Activated T-cell treated with anti-CD3 and anti-CD28 coated beads, Interleukin-2, amount 50 U/mL, for 24 hours (primary cell): ENCODE results near the gene TTC23.
"Not testable (repeated sequence)": the region's sequence is repeated elsewhere in the genome, so short reads cannot be mapped to it uniquely, and the experiment has no call there.

Experiments
- DNase-seq: peaks from one replicate; pipeline ENCODE4 v3.0.0-alpha.2; 2020
- H3K27ac Mint-ChIP-seq: 2 replicates; pipeline ENCODE4 v1.8.0; 2020; ENCODE audit warnings: mild to moderate bottlenecking, mixed read lengths
- H3K27me3 Mint-ChIP-seq: 2 replicates; pipeline ENCODE4 v1.8.0; 2020; ENCODE audit warnings: mixed read lengths
- H3K36me3 Mint-ChIP-seq: 2 replicates; pipeline ENCODE4 v1.8.0; 2020; ENCODE audit warnings: low read depth, mixed read lengths
- H3K4me1 Mint-ChIP-seq: 2 replicates; pipeline ENCODE4 v1.8.0; 2020; ENCODE audit warnings: low read depth, mixed read lengths
- H3K4me3 Mint-ChIP-seq: 2 replicates; pipeline ENCODE4 v1.8.0; 2020; ENCODE audit warnings: mild to moderate bottlenecking, moderate library complexity, mixed read lengths
- H3K9me3 Mint-ChIP-seq: 2 replicates; pipeline ENCODE4 v1.8.0; 2020; ENCODE audit warnings: mixed read lengths

The TTC23 gene

DNA sequence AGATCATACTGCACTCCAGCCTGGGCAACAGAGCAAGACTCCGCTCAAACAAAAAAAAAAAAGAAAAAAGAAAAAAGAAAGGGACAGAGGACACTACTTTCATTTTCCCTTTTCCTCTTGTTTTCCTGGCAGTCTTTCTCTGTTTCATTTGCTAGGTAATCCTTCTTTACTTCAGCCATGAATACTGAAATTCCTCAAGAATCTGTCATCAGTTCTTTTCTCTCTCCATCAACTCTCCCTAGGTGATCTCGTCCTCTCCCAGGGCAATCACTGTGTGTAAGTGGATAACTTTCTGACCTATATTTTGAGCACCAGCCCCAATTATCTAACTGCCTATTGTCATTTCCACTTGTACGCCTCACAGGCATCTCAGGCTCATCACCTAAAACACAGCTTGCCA, 51.5 kb downstream of the TTC23 start:
- H3K27ac Mint-ChIP-seq = no peak overlapping the region
- no peaks in the 10 kb centered on the region for H3K4me1 Mint-ChIP-seq
- peaks cover 3% of the 10 kb centered on the region for H3K27me3 Mint-ChIP-seq
- no peak for DNase-seq
- H3K4me3 Mint-ChIP-seq = no peak overlapping the region
- no peaks in the 10 kb centered on the region for H3K9me3 Mint-ChIP-seq
- H3K36me3 Mint-ChIP-seq = peaks cover 2% of the 10 kb centered on the region

GRCh38 chr15:99192181-99192580, 57.2 kb downstream of the TTC23 start:
- not testable (repeated sequence) for H3K27ac Mint-ChIP-seq, DNase-seq, H3K9me3 Mint-ChIP-seq, H3K4me1 Mint-ChIP-seq, H3K27me3 Mint-ChIP-seq, H3K4me3 Mint-ChIP-seq, H3K36me3 Mint-ChIP-seq

DNA sequence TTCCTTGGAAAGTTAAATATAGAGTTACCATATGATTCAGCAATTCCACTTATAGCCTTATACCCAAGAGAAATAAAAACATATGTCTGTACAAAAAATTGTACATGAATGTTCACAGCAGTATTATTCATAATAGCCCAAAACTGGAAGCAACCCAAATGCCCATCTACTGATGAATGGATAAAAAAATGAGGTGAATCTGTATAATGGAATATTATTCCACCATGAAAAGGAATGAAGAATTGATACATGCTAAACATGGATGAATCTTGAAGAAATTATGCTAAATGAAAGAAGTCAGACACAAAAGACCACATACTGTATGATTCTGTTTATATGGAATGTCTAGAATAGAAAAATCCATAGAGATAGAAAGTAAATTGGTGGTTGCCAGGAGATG, 61.4 kb downstream of the TTC23 start:
- Mint-ChIP-seq H3K27me3 (peaks cover 6% of the 10 kb centered on the region), H3K4me1 (no peaks in the 10 kb centered on the region), H3K9me3 (peaks cover 3% of the 10 kb centered on the region), H3K4me3 (no peak overlapping the region), H3K36me3 (peaks cover 7% of the 10 kb centered on the region), H3K27ac (no peak overlapping the region)
- no peak for DNase-seq

GRCh38 chr15:99185414-99186130, 63.8 kb downstream of the TTC23 start:
- Mint-ChIP-seq H3K9me3 (no peaks in the 10 kb centered on the region), H3K27ac (no peak overlapping the region), H3K36me3 (no peaks in the 10 kb centered on the region), H3K4me3 (no peak overlapping the region), H3K4me1 (no peaks in the 10 kb centered on the region), H3K27me3 (peaks cover 7% of the 10 kb centered on the region)
- DNase-seq = no peak

DNA sequence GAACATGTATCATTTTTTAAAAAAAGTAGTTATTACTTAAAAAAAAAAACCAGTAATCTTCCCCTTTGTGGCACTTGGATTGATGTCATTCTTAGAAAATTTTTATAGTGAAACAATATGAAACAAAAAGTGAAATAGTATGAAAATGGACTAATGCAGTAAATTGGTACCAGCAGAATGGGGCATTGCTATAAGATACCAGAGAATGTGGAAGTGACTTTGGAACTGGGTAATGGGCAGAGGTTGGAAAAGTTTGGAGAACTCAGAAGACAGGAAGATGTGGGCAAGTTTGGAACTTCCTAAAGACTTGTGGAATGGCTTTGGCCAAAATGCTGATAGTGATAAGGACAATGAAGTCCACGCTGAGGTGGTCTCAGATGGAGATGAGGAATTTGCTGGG, 66.6 kb downstream of the TTC23 start:
- no peak overlapping the region for H3K27ac Mint-ChIP-seq
- no peak for DNase-seq

GRCh38 chr15:99181545-99181971, 67.8 kb downstream of the TTC23 start:
- Mint-ChIP-seq H3K27me3 (peaks cover 3% of the 10 kb centered on the region), H3K27ac (no peak overlapping the region), H3K9me3 (no peaks in the 10 kb centered on the region), H3K4me3 (no peak overlapping the region), H3K4me1 (no peaks in the 10 kb centered on the region), H3K36me3 (no peaks in the 10 kb centered on the region)
- no peak for DNase-seq

More for the DNA sequence above, 66.6 kb downstream of the TTC23 start:
- no peaks in the 10 kb centered on the region for H3K4me1 Mint-ChIP-seq
- H3K4me3 Mint-ChIP-seq = no peak overlapping the region
- H3K9me3 Mint-ChIP-seq = no peaks in the 10 kb centered on the region
- H3K36me3 Mint-ChIP-seq = no peaks in the 10 kb centered on the region
- peaks cover 4% of the 10 kb centered on the region for H3K27me3 Mint-ChIP-seq

- H3K4me1 Mint-ChIP-seq = no peaks in the 10 kb centered on the region
- DNase-seq = no peak
- no peaks in the 10 kb centered on the region for H3K36me3 Mint-ChIP-seq
- no peak overlapping the region for H3K4me3 Mint-ChIP-seq
- H3K27me3 Mint-ChIP-seq = peaks cover 3% of the 10 kb centered on the region
- no peak overlapping the region for H3K27ac Mint-ChIP-seq
- H3K9me3 Mint-ChIP-seq = no peaks in the 10 kb centered on the region
These were observed 68.4 kb downstream of the TTC23 start for GRCh38 chr15:99180964-99181306.

DNA sequence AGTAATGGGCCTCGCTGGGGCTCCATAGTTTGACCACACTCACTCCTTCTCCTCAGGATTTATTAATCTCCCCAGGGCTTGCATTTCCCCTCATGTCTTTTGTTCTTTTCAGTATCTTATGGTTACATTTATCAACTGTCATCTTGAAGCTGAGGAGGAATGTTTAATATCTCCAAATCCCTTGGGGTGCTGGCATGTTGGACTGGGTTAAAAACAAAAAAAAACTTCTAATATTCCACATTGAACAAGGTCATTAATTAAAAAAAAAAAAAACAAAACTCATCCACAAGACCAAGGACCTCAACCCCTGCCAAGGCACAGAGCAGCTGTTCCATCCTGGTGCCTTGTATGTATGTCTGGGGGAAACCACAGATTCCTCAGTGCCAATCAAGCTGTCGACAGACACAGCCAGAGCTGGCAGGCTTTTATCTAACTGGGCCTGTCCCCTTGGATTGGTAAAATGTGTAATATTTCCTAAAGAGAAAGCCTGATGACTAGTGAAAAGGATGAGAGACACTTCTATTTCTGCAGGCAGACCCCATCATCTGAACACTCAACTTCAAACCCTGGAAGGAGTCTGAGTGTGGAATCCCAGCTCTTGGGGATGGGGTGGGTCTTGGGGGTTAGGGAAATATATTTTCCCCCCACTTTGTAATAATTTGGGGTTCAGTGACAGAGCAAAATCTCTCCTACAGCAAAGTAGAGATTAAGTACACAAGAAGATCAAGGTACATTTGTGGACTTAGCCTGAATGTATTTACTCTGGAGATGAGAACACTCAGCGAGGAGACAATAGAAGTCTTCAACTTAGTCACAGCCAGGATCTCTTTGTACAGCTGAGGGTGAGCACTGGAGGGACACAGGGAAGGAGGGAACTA, 69.1 kb downstream of the TTC23 start:
- DNase-seq = no peak
- no peaks in the 10 kb centered on the region for H3K9me3 Mint-ChIP-seq
- no peak overlapping the region for H3K27ac Mint-ChIP-seq
- no peaks in the 10 kb centered on the region for H3K4me1 Mint-ChIP-seq
- H3K4me3 Mint-ChIP-seq = no peak overlapping the region
- H3K36me3 Mint-ChIP-seq = no peaks in the 10 kb centered on the region
- peaks cover 3% of the 10 kb centered on the region for H3K27me3 Mint-ChIP-seq

DNA sequence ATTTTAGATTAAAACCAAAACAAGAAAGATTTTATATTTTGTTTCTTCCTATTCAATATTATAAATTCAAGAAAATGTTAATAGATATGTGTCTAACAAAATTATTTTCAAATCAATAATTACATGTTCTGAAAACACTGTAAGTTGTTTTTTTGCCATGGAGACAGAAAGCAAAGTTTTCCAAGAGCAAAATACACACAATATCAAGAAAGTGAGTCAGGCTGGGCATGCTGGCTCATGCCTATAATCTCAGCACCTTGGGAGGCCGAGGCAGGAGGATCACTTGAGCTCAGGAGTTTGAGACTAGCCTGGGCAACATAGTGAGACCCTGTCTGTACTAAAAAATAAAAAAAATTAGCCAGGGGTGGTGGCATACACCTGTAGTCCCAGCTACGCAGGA, 71.7 kb downstream of the TTC23 start:
- H3K9me3 Mint-ChIP-seq = no peaks in the 10 kb centered on the region
- no peak overlapping the region for H3K4me3 Mint-ChIP-seq
- no peak overlapping the region for H3K27ac Mint-ChIP-seq

DNA sequence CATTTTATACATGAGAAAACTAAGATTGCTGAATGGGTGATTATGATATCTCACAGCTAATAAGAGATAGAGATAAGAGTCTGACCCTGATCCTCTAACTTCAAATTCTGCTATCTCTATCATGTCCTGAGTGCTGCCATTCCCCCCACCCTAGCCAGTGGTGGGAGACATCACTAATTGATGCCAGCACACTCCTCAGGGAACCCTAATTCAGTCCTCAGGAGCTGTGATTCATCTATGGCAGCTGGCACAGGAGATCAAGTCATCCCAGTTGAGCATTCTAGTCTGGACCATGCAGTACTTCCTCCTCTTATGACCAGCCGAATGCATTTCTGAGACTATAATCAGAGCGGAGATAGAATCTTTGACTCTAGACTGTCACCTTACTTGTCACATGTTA, 72.6 kb downstream of the TTC23 start:
- Mint-ChIP-seq H3K27ac (no peak overlapping the region), H3K4me3 (no peak overlapping the region), H3K27me3 (no peaks in the 10 kb centered on the region), H3K4me1 (no peaks in the 10 kb centered on the region), H3K36me3 (no peaks in the 10 kb centered on the region), H3K9me3 (no peaks in the 10 kb centered on the region)
- DNase-seq = no peak

More for the DNA sequence above, 71.7 kb downstream of the TTC23 start:
- DNase-seq = no peak
- no peaks in the 10 kb centered on the region for H3K36me3 Mint-ChIP-seq
- H3K27me3 Mint-ChIP-seq = no peaks in the 10 kb centered on the region
- no peaks in the 10 kb centered on the region for H3K4me1 Mint-ChIP-seq

GRCh38 chr15:99174567-99175395, 74.6 kb downstream of the TTC23 start:
- DNase-seq = no peak
- Mint-ChIP-seq H3K4me1 (no peaks in the 10 kb centered on the region), H3K36me3 (no peaks in the 10 kb centered on the region), H3K9me3 (no peaks in the 10 kb centered on the region), H3K27me3 (no peaks in the 10 kb centered on the region), H3K4me3 (no peak overlapping the region), H3K27ac (no peak overlapping the region)

DNA sequence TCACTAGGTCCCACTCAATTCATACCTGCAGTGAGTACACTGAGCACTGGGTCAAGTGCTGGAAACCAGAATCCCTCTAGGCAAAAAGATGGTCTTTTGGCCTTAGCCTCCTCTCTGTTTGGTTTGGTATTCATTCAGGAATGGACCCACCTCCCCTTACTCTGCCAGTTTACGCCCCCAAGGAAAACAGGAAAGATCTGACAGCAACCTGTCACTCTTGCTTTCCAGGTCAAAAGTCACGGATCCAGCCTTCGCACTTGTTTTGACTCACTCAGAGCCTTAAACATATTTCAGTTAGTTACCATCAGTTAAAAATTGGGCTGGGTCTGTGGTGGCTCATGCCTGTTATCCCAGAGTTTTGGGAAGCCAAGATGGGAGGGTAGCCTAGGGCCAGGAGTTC, 76.4 kb downstream of the TTC23 start:
- Mint-ChIP-seq H3K9me3 (no peaks in the 10 kb centered on the region), H3K27me3 (no peaks in the 10 kb centered on the region), H3K27ac (no peak overlapping the region), H3K36me3 (no peaks in the 10 kb centered on the region), H3K4me1 (no peaks in the 10 kb centered on the region), H3K4me3 (no peak overlapping the region)
- no peak for DNase-seq

- Mint-ChIP-seq H3K4me3 (no peak overlapping the region), H3K36me3 (no peaks in the 10 kb centered on the region), H3K27me3 (no peaks in the 10 kb centered on the region), H3K9me3 (no peaks in the 10 kb centered on the region), H3K27ac (no peak overlapping the region), H3K4me1 (no peaks in the 10 kb centered on the region)
- DNase-seq = no peak
These were observed 77.2 kb downstream of the TTC23 start for GRCh38 chr15:99172171-99172570.

- no peaks in the 10 kb centered on the region for H3K4me1 Mint-ChIP-seq
- no peak for DNase-seq
- no peak overlapping the region for H3K27ac Mint-ChIP-seq
- no peak overlapping the region for H3K4me3 Mint-ChIP-seq
- no peaks in the 10 kb centered on the region for H3K9me3 Mint-ChIP-seq
- no peaks in the 10 kb centered on the region for H3K36me3 Mint-ChIP-seq
- no peaks in the 10 kb centered on the region for H3K27me3 Mint-ChIP-seq
These were observed 78.8 kb downstream of the TTC23 start for GRCh38 chr15:99170476-99171065.
